Muscle of leg (tissue), 11 donors: Measurements from ENCODE around the gene INTS11. TPM values are rescaled to one million over a fixed set of nuclear protein-coding genes. Genes with fewer than 3 reads are reported as not detected.

ENCODE experiments used
- DNase-seq: peaks from one replicate; pipeline ENCODE4 v3.0.0; 2013
- H3K27ac ChIP-seq: one replicate; pipeline ENCODE4 v1.5.1; 2013; ENCODE audit warnings: mild to moderate bottlenecking, low read length, control low read depth
- H3K27me3 ChIP-seq: one replicate; pipeline ENCODE4 v1.6.1; 2013; ENCODE audit warnings: low read length; ENCODE audit not compliant: control insufficient read depth, insufficient read depth
- H3K36me3 ChIP-seq: one replicate; pipeline ENCODE4 v1.6.1; 2013; ENCODE audit warnings: low read length; ENCODE audit not compliant: control insufficient read depth, insufficient read depth
- H3K4me1 ChIP-seq: one replicate; pipeline ENCODE4 v1.6.1; 2013; ENCODE audit warnings: low read length; ENCODE audit not compliant: control insufficient read depth, insufficient read depth
- H3K4me3 ChIP-seq: one replicate; pipeline ENCODE4 v1.5.1; 2013; ENCODE audit warnings: low read length, control low read depth
- H3K9me3 ChIP-seq: replicated peaks from 2 replicates; pipeline ENCODE4 v1.6.1; 2013; ENCODE audit warnings: low read depth, low read length; ENCODE audit not compliant: control insufficient read depth
- WGBS: methylation state at CpG from one replicate; pipeline ENCODE4 v1.1.5; 2013; ENCODE audit warnings: missing lambda C conversion rate; ENCODE audit not compliant: insufficient coverage; 5-methylcytosine and 5-hydroxymethylcytosine counted together
- polyA plus RNA-seq, 8 donors: library from polyadenylated mRNA; unstranded; fragments of 120-200 nt; gene quantifications; one replicate each; pipeline versions ENCODE4 v1.2.1 to v1.2.3, GENCODE V29; 2013; ENCODE audit warnings: inconsistent platforms in 1 of 8, low replicate concordance in 1 of 8; ENCODE audit not compliant: insufficient read length in 8 of 8, insufficient read depth in 1 of 8
- total RNA-seq: library from RNA; stranded (reverse); fragments of 120-200 nt; gene quantifications from one replicate; pipeline ENCODE4 v1.2.4, GENCODE V29; 2013

INTS11 gene
- total and polyA plus RNA-seq, 9 donors, result 55.9 to 100 (median 86.0) TPM

GRCh38 chr1:1284221-1285101 lies 40.0 kb downstream of the INTS11 start:
- no peak for DNase-seq
- WGBS, result 75% methylated on average over 23 of the region's 32 CpGs
- no peaks in the 10 kb centered on the region for H3K9me3 ChIP-seq
- H3K36me3 ChIP-seq, result no peaks in the 10 kb centered on the region
- no peaks in the 10 kb centered on the region for H3K4me1 ChIP-seq
- H3K27ac ChIP-seq, result no peak overlapping the region
- peaks cover 2% of the 10 kb centered on the region for H3K27me3 ChIP-seq
- no peak overlapping the region for H3K4me3 ChIP-seq

GRCh38 chr1:1283821-1284220 lies 40.6 kb downstream of the INTS11 start:
- Histone ChIP-seq H3K36me3 (no peaks in the 10 kb centered on the region), H3K4me3 (no peak overlapping the region), H3K27ac (no peak overlapping the region), H3K4me1 (no peaks in the 10 kb centered on the region), H3K27me3 (peaks cover 2% of the 10 kb centered on the region), H3K9me3 (no peaks in the 10 kb centered on the region)
- no peak for DNase-seq
- WGBS, result 0% methylated on average over 2 of the region's 9 CpGs

GRCh38 chr1:1282998-1283397 lies 41.5 kb downstream of the INTS11 start:
- Histone ChIP-seq H3K27me3 (peaks cover 2% of the 10 kb centered on the region), H3K4me1 (no peaks in the 10 kb centered on the region), H3K27ac (no peak overlapping the region), H3K4me3 (no peak overlapping the region), H3K36me3 (no peaks in the 10 kb centered on the region), H3K9me3 (no peaks in the 10 kb centered on the region)
- no peak for DNase-seq
- WGBS, result 83% methylated on average over 10 of the region's 14 CpGs

GRCh38 chr1:1281533-1282321 lies 42.7 kb downstream of the INTS11 start:
- 64% methylated on average over 26 of the region's 26 CpGs for WGBS
- Histone ChIP-seq H3K36me3 (no peaks in the 10 kb centered on the region), H3K27me3 (peaks cover 2% of the 10 kb centered on the region), H3K27ac (no peak overlapping the region), H3K4me3 (no peak overlapping the region), H3K4me1 (no peaks in the 10 kb centered on the region), H3K9me3 (no peaks in the 10 kb centered on the region)
- no peak for DNase-seq

- Histone ChIP-seq H3K4me1 (no peaks in the 10 kb centered on the region), H3K9me3 (no peaks in the 10 kb centered on the region), H3K36me3 (no peaks in the 10 kb centered on the region), H3K27ac (no peak overlapping the region), H3K4me3 (no peak overlapping the region), H3K27me3 (no peaks in the 10 kb centered on the region)
- 94% methylated on average over 14 of the region's 21 CpGs for WGBS
- DNase-seq, result no peak
Observed at GRCh38 chr1:1280782-1281481, 43.5 kb downstream of the INTS11 start.

GRCh38 chr1:1279028-1279427 lies 45.4 kb downstream of the INTS11 start:
- Histone ChIP-seq H3K27ac (no peak overlapping the region), H3K4me3 (no peak overlapping the region), H3K9me3 (no peaks in the 10 kb centered on the region), H3K4me1 (peaks cover 10% of the 10 kb centered on the region), H3K36me3 (no peaks in the 10 kb centered on the region), H3K27me3 (no peaks in the 10 kb centered on the region)
- WGBS, result 94% methylated on average over 13 of the region's 17 CpGs
- no peak for DNase-seq

- no peak for DNase-seq
- Histone ChIP-seq H3K27ac (no peak overlapping the region), H3K36me3 (no peaks in the 10 kb centered on the region), H3K9me3 (no peaks in the 10 kb centered on the region), H3K4me3 (no peak overlapping the region), H3K4me1 (peaks cover 10% of the 10 kb centered on the region), H3K27me3 (no peaks in the 10 kb centered on the region)
- WGBS, result 92% methylated on average over 12 of the region's 13 CpGs
Observed at GRCh38 chr1:1278620-1279019, 45.8 kb downstream of the INTS11 start.

GRCh38 chr1:1275836-1276235 lies 48.6 kb downstream of the INTS11 start:
- no peak overlapping the region for H3K4me3 ChIP-seq
- 78% methylated on average over 6 of the region's 9 CpGs for WGBS
- no peak for DNase-seq

GRCh38 chr1:1274931-1275431 lies 49.5 kb downstream of the INTS11 start:
- H3K27ac ChIP-seq, result no peak overlapping the region
- no peak for DNase-seq
- H3K4me3 ChIP-seq, result no peak overlapping the region
- H3K36me3 ChIP-seq, result peaks cover 14% of the 10 kb centered on the region
- 78% methylated on average over 11 of the region's 15 CpGs for WGBS
- H3K4me1 ChIP-seq, result peaks cover 34% of the 10 kb centered on the region
- H3K9me3 ChIP-seq, result no peaks in the 10 kb centered on the region
- H3K27me3 ChIP-seq, result no peaks in the 10 kb centered on the region

More at GRCh38 chr1:1275836-1276235, 48.6 kb downstream of the INTS11 start:
- Histone ChIP-seq H3K27ac (no peak overlapping the region), H3K36me3 (peaks cover 14% of the 10 kb centered on the region), H3K27me3 (no peaks in the 10 kb centered on the region), H3K9me3 (no peaks in the 10 kb centered on the region), H3K4me1 (peaks cover 32% of the 10 kb centered on the region)
